ENCODE results near the gene TNFRSF13B.
A peak's percentile ranks its signal among the peaks of the same experiment; 100 is the strongest.

The TNFRSF13B gene

DNA sequence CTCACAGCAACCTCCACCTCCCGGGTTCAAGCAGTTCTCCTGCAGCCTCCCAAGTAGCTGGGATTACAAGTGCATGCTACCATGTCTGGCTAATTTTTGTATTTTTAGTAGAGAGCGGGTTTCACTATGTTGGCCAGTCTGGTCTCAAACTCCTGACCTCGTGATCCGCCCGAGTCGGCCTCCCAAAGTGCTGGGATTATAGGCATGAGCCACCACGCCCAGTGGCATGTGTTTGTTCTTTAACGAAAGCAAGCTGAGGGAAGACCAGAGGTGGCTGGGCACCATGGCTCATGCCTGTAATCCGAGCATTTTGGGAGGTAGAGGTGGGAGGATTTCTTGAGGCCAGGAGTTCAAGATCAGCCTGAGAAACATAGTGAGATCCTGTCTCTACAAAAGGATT lies 18.1 kb downstream of the TNFRSF13B start:
- DNase-seq, result no peak

DNA sequence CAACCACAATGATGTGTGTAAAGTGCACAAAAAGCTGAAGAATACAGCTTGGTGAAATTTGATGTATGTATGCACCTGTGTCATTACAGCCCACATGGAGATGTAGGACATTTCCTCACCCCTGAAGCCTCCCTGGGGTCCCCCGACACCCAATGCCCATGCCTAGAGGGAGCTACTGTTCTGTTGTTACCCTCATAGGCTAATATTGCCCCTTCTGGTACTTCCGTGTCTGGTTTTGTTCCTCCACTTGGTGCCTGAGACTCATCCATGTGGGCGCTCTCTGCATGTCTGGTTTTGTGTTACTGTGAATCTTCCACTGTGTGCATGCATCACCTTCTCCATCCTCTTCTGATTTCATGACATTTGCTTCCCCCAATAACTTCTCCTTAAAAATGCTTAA lies 18.6 kb downstream of the TNFRSF13B start:
- DNase-seq, result peak; percentile 11

DNA sequence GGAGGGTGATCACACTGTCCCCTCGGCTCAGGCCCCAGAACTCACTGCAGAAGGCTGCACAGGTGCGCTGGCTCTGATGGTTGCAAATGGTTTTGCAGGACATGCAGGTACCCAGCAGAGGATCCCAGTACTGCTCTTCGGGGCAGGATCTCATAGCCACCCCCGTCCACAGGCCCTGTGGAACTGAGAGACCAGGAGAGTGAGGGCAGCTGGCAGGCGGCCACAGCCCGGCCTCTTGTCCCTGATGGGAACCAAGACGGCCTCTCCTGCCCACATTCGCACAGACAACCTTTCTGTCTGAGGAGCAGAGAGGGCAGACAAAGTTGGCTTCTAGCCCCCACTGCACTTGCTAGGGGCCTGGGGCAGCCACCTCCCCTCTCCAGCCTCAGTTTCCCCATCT lies 19.5 kb downstream of the TNFRSF13B start:
- no peak for DNase-seq

DNA sequence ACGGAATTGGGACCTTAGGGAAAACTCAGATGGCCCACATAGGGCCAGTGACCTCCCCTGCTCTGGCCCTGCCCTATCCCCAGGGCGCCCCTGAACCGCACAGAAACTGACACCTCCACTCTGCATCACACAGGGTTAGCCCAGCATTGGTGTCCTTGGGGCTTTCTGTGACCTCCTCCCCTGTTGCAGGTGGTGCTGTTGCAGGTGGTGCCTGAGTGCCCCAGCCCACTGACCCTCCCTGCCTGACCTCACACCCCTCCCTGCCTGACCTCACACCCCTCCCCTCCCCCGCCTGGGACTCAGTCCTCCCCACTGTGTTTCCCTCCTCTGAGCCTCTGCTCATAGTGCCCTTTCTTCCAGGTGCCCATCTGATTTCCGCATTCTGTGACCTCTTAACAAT lies 21.4 kb downstream of the TNFRSF13B start:
- DNase-seq, result no peak

DNA sequence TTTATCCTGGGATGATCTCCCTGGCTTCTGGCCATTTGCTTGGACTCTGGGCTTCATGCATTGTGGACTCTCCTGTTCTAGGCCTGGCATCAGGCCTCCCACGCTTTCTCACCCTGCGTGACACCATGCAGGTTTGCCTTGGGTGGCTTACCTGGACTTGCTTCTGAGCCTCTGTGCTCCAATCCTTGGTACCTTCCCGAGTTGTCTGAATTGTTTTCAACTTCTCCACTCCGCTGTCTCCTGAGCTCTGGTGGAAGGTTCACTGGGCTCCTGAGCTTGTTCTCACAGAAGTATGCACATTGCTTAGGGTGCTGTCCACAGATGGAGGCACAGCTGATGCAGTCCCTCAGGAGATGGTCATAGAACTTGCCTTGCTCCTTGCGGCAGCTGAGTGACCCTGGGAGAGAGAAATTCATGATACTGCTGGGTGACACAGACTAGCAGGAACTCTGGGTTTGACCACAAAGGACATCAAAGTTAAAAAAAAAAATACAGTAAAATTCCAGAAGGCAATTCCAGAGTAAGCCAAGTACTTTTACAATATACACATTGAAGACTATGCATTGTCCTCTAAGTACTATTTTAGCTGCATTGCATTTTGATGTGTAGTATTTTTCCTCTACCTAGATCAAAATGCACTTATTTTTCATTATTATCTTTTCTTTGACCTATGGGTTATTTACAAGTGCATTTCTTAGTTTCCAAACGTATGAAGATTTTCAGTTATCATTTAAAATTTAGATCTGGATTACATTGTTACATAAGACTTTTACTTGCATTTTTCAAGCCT lies 23.1 kb downstream of the TNFRSF13B start:
- no peak for DNase-seq

DNA sequence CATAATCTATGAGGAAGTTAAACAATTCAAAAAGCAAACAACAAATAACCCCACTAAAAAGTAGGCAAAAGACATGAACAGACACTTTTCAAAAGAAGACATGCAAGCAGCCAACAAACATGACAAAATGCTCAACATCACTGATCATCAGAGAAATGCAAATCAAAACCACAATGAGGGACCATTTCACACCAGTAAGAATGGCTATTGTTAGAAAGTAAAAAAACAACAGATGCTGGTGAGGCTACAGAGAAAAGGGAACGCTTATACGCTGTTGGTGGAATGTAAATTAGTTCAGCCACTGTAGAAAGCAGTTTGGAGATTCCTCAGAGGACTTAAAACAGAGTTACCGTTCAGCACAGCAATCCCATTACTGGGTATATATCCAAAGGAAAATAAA lies 24.4 kb downstream of the TNFRSF13B start:
- no peak for DNase-seq

DNA sequence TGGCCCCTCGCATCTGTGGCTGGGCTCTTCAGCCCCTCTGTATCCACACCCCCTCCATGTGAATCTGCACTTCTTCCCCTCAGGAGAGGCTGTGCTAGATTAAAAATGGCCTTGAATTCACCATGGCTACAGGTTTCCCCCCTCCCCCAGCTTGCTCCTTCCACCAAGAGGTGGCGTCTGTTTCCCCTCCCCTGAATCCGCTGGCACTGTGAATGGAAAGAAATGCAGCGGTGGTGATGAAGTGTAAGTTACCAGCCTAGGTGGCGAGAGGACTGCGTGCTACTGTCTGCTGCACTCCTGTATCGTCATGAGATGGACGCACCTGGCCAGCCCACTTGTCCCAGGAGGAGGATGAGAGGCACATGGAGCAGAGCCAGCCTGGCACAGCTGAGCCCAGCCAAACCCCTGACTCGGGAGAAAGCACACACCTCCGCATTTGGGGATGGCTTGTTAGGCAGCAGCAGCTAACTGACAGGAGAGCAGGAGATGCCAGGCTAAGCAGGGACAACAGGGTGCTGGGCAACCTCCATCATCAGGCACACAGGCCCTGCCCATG lies 26.2 kb downstream of the TNFRSF13B start:
- peak; percentile 13 for DNase-seq

DNA sequence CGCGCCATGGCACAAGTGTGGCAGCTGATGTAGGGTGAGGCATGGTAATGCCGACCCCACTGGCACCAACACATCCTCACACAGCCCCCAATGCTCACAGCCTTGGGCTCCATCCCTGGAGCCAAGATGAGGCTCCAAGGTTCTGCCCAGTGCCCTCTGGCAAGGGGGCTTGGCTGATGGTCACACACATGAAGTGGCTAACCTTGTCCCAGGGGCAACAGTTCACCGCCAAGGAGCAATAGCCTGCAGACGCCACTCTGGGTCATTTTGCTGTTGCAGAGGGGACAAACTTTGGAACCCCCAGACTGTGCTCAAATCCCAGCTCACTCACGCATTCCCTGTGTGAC lies 26.8 kb downstream of the TNFRSF13B start:
- no peak for DNase-seq

DNA sequence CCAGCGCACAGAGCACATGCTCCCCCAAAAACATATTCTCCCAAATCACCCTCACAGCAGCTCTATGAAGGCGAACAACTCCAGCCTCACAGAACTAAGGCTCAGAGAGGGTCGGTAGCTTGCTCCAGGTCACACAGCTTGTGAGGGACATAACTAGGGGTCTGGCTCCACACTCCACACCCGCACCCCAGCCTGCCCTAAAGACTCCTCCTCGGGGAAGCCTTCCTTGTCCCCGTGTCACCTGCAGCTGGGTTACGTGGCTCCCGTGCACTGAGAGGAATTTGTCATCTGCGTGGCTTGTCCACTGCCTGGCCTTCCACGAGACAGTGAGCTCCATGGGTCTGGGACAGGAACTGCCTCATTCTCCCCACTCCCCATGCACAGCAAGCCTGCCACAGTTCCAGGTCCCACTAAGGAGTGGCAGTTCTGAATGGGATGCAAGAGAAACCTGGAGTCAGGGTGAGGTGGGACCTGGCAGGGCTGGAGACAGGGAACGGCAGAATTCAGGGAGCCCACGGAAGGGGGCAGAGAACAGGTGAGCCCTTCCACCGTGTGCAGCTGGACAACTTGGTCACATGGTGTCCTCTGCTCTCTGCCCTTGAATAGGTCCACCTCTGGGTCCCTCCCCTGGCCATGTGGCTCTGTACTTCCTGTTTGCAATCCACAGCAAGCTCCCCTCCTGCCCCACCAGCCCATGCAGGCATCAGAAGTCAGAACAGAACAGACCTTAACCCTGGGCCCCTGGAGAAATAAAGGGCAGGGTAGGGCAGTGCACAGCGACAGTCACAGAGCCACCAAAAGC lies 27.4 kb downstream of the TNFRSF13B start:
- DNase-seq, result no peak

DNA sequence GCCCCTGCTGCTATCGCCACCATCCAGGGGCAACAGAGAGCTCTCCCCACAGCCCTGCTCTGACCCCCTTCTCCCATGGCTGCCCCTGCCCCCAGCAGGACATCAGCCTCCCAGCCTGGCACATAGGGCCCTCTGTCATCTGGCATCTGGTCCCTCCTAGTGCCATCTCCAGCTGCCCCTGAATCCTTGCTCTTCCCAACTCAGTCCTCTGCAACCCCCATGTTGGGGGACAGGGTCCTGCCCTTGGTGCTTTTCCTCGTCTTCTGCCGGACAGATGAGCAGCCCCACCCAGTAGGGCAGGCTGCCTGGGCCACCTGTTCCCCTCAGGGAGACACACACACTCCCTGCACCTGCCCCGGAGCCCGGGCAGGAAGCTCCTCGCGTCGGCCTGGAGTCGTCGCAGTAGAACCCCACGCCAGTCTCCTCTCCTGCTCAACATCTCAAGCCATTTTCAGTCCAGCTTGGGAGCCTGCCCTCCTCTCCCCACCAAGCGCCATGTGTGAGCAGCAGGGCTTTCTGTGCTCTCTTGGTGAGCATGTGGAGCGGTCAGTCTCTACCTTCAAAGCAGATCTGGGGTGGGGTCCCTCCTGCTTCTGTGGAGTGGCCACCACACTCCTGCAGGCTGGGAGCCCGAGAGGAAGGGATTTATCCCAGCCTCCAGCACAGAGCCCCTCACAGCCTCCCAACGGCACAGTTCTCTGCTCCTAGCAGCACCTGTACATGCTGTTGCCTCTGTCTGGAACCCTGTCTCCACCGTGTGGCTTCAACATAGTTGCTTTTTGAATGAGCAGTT lies 28.2 kb downstream of the TNFRSF13B start:
- DNase-seq, result no peak

DNA sequence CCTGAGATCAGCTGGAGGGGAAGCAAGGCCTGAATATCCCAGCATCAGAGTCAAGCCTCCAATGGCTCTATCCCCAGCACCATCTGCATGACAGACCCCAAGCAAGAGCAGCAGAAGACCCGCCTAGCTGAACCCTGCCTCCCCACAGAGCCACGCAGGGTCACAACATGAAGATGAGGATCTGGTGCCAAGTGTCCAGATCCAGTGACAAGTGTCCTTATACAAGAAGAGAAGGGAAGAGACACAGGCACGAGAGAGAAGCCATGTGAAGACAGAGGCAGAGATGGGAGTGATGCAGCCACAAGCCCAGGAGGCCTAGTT lies 28.9 kb downstream of the TNFRSF13B start:
- no peak for DNase-seq

DNA sequence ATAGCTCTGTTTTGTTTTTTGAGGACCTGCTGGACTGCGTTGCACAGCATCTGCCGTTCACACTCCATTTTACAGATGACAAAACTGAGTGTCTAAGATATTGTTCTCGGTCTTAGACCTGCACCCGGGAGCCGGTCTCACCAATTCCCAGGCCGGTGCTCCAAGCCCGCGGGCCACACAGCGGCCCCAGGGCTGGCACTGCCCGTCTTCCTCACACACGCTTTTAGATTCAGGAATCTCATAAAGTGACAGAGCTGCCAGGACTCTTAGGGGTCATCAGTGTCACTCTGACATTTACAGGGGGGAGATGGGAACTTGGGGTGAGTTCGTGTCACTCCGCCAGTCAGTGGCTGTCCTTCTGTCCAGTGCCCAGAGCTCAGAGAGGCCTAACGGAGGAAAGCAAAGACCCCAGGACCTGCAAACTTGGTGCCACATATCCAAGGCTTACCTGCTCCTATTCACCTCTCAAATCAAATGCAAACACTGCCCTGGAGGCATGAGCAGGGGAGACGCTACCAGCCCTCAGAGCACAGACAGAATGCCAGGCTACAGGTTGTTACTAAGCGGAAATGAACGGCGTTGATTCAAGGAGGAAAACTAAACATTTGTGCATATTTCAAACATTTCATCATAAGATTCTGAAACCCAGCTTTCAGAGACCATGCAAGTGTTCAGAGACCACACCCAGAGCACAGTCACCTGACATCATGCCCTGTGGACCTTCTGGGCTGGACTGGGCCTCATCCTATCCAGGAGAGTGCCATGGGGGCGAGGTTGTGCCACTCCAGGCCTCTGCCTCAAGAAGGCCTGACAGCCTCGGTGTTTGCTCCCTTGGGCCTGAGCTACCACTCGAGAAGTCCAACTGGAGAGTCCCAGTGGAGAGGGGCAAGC lies 29.5 kb downstream of the TNFRSF13B start:
- no peak for DNase-seq

DNA sequence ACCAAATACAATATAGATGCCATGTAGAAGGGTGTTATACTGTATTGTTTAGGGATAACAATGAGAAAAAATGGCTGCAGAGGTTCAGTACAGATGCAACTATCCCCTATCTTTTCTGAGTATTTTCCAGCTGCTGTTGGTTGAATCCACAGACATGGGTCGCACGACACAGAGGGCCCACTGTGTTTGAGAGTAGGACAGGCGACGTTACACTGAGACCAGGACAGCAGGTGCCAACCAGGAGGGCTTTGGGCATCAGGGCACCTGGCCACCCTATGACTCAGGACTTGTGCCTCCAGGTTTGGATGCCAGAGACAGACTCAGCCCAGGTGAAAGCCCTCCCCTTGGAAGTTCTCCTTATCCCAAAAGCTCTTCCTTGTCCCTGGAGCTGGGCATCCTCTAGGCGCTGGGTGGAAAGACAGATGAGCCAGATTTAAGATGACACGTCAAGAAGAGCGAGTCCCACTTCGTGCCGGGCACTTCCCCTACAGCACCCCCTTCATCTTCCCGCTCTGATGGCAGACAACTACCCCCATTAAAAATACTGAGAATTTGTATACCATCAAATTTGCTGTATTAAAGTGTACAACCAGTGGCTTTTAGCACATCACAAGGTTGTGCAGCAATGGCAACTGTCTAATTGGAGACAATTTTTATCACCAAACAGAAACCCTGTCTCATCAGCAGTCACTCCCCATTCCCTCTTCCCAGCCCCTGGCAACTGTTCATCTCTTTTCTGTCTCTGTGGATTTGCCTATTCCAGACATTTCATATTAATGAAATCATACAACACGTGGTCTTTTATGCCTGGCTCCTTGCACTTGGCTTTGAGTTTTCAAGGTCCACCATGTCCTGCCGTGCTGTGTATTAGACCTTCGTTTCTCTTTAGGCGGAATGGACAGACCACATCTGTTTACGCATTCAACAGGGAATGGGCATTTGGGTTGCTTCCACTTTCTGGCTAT lies 30.6 kb downstream of the TNFRSF13B start:
- no peak for DNase-seq

DNA sequence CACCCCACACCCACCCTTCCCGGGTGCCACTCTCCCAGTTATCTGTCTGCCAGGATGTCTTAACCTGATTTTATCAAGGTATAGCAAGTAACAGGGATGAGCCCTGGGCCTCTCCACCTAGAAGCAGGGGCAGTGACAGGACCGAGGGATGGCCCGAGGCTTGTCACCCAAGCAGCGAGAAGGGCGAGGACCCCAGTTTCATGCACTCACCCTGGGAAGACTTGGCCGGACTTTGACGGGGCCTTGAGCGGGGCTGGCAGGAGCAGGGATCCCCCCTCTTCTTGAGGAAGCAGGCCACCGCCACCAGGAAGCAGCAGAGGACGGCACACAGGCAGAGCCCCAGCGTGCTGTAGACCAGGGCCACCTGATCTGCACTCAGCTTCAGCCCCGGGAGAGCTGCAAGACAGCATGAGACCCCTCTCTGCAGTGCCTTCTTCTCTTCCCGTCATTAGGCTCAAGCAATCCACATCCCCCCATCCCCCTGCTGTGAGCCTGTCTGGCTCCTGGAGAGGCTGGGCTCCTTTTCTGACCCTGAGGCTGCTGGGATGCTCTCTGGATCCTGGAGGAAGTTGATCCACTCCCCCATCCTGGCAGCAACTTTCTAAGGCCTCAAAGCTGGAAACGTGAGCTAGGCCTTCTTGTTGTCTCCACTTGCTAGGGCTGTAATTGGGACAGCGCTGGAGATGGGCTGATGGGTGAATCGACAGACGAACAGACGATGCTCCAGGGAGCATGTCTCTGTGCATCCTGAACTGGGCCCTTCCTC lies 31.6 kb downstream of the TNFRSF13B start:
- DNase-seq, result no peak

DNA sequence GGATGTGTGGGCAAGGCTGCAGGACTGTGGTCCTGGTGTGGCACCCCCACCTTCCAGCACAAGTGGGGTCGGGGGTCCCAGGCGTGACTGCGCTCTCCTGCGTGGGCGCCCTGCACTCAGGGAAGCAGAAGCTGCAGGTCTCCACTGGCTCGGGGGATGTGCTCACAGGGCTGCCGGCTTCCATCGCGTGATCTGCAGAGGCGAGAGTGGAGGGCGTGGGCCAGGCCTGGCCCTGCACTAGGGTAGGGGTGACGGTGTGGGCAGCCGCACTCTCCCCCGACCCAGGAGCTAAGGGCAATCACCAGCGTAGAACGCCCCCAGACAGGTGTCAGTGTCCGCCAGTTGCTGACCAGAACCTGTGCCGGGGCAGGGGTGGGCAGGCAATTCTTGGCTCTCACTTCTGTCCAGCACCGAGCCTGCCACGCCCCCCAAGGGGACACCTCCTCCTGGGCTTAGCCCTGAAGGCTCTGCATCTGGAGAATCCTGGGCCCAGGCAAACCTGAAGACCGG lies 32.3 kb downstream of the TNFRSF13B start:
- no peak for DNase-seq

DNA sequence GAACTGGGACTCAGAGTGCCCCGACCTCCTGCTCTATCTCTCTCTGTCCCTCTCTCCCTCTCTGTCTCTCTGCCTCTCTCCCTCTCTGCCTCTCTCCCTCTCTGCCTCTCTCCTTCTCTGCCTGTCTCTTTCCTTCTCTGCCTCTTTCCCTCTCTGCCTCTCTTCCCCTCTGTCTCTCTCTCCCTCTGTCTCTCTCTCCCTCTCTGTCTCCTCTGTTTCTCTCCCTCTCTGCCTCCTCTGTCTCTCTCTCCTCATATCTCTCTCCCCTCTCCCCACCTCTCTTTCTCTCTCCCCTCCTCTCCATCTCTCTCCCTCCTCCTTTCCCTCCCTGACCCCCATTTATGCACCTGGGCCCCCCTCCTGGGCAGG lies 32.7 kb downstream of the TNFRSF13B start:
- DNase-seq, result no peak

DNA sequence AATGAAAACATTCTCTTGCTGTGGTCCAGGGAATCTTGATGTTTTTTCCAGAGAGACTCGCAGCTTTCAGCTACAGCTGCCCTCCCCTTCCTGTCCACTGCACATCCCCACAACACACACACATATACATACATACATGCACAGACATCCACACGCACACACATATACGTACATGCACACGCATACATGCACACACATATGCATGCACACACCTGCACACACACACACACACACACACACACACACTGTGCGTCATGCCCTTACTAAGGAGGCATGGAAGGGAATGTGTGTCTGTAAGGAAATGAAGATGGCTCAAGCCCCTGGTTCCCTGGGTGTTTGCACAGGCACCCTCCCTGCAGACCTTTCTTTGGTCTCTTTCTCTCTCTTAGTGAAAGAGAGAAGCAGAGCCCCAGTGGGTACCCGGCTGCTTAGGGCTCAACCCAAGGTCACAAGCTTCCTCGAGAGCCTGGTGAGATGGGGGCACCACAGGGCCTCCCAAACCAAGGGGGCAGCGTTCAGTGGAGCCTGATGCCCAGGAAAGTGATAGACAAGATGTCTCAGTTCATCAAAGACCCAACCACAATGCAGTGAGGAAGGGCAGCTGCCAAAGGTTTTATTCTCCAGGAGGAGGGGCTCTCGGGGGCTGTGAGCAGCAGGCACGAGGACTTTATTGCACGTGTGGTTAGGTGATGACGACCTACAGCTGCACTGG lies 33.3 kb downstream of the TNFRSF13B start:
- DNase-seq, result no peak

DNA sequence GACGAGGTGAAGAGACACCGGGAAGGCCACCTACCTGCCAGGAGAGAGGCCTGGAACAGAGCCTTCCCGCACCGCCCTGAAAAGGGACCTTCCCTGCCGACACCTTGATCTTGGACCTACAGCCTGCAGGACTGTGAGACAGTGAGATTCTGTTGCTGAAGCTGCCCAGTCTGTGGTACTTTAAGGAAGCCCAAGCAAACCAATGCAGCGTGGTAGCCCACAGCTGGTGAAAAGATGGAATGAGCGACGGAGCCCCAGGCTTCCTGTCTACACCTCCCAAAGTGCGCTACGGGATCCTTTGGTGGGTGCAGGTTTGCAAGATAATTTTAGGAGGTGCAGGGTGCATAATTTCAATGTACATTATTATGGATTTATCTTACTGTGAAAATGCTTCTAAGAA lies 33.9 kb downstream of the TNFRSF13B start:
- no peak for DNase-seq

DNA sequence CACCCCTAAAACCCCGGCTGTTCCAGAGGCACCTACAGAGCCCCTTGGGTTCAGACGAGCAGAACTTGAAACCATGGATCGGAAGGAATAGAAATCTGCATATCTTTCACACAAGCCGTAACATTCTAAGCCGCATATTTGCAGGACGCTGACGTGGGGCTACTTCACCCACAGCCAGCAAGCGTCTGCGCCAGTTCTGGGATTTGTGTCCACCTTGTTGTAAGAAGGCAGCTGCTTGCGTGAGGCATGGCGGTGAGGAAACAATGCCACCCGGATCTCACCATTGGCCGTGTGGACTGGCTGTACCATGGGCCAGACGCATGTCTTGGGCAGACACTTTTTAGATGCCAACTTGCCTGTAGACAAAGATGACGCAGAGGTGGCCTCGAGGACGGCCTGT lies 34.5 kb downstream of the TNFRSF13B start:
- no peak for DNase-seq
